HG02973 (cell line): ENCODE data around the gene ARHGAP32.

Source experiments
- ATAC-seq: cut with Tn5 transposase; IDR thresholded peaks from one replicate; pipeline ENCODE4 v1.9.1; 2021; ENCODE audit warnings: moderate library complexity; ENCODE audit not compliant: unreplicated experiment

Gene ARHGAP32

GRCh38 chr11:128963744-128964325, 228.3 kb downstream of the ARHGAP32 start:
- no peak for ATAC-seq

DNA sequence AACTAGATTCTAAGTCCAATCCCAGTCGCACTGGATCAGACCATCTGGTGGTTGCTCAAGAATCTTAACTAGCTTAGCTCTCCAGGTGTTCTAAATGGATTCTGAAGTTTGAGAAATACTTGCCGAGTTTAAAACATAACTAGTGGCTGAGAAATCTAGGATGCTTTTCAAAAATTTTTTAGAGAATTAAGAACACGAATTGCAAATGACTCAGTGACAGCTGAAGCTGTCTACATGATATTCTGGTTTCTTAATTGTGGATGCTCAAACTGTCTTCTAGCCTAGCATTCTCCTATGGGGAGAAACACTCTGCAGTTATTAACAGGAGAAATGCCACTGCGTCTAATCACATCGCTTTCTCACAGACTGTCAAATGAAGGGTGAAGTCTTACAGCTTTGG, 229.2 kb downstream of the ARHGAP32 start:
- no peak for ATAC-seq

- no peak for ATAC-seq
Observed at GRCh38 chr11:128961645-128962044, 230.5 kb downstream of the ARHGAP32 start.

- no peak for ATAC-seq
Observed at GRCh38 chr11:128957202-128957482, 235.0 kb downstream of the ARHGAP32 start.

GRCh38 chr11:128956401-128957201, 235.5 kb downstream of the ARHGAP32 start:
- ATAC-seq = peak; percentile 73

- no peak for ATAC-seq
Observed at GRCh38 chr11:128955636-128956035, 236.5 kb downstream of the ARHGAP32 start.

GRCh38 chr11:128953151-128953550, 239.0 kb downstream of the ARHGAP32 start:
- no peak for ATAC-seq

DNA sequence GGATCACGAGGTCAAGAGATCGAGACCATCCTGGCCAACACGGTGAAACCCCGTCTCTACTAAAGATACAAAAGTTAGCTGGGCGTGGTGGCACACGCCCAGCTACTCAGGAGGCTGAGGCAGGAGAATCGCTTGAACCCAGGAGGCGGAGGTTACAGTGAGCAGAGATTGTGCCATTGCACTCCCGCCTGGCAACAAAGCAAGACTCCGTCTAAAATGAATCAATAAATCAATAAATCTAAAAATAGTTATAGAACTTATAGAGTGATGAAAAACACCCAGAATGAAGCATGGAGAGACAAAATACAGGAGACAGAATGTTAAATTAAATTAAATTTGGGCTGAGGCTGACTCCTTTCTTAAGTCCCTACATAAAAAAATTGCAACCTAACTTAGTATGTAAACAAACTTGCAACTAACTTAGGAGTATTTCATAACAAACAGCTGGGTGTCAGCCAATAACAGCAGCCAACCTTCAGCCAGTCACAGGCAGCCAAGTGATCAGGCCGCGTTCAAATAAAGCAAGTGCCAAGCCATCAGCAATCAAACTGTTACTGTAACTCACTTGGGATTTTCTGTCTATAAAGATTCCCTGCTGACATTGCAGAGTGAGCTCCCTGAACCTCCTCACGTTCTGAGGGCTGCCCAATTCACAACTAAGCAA, 242.2 kb downstream of the ARHGAP32 start:
- no peak for ATAC-seq

DNA sequence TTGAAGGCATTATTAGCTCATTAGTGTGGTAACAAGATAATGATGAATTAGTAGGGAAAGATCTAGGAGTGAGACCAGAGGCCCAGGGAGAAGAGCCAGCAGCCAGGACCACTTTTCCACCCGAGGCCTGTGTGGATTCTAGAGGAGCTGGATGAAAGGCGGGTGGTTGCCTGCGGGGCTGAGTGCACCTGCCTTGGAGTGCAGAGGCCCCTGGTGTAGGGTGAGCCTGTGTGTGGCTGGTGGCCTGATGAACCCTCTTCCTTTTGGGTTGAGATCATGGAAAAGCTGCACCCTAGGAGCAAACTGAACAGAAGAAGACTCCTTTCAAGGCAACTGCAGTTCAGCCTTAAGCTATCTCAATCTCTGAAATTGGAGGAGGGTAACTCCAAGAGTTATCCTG, 243.5 kb downstream of the ARHGAP32 start:
- ATAC-seq = no peak

- no peak for ATAC-seq
Observed at GRCh38 chr11:128947773-128948172, 244.4 kb downstream of the ARHGAP32 start.

- no peak for ATAC-seq
Observed at GRCh38 chr11:128946648-128947047, 245.5 kb downstream of the ARHGAP32 start.

DNA sequence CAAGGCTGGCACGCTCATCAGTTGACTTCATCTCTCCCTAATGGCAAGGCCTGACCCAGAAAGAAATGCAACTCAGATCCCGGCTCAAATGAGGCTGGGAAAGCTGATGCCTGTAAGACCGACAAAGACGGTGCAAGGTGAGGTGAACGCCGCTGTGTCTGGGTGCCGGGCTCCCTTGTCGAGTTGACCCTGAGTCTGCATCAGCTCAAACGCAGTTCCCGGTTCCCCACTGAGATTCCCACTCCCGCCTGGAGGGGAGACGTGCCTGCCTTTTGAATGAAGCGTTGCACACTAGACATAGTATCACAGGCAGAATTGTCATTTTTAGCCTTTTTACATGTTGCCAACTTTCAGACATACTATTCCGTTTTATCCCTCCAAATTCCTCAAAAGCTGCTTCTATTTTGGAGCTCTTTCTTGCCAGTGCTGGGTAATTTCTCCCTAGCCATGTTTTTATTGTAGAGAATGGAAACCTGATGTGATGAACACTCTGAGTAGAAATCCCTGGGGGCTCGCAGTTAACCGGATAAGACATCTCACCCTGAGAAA, 248.6 kb downstream of the ARHGAP32 start:
- no peak for ATAC-seq

DNA sequence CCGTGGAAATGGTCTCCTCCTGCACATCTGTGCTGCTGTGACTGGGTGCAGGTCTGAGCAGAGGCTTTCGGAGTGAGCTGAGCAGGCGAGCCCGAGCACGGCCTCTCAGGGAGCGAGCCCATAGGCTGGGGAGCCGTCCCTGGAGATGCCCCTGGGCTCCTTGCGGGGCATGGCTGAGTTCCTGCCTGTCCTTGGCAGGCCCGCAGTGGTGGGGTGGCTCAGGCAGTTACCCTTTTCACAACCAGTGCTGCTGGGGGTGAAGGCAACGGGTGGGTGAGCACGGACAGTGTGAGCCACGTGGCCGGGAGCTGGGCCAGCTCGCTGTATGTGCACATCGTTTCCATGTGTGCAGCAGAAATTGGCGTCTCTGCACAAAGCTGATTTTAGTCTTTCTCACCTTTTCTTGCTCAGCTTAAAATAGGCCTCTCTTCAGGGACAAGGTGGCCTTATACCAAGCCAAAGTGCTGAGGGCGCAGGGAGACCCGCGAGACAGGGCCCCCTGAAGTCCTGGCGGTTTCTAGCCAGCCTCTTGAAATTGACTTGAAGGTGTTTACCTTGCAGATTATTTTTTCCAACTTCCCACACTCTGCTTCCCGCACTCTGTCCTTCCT, 249.2 kb downstream of the ARHGAP32 start, which contains the start of gene TP53AIP1:
Gene TP53AIP1 (minus strand): TSS at position 55 of the 611 bp plus-strand sequence. CDS start 5,053 bp downstream, outside the sequence.
- no peak for ATAC-seq

DNA sequence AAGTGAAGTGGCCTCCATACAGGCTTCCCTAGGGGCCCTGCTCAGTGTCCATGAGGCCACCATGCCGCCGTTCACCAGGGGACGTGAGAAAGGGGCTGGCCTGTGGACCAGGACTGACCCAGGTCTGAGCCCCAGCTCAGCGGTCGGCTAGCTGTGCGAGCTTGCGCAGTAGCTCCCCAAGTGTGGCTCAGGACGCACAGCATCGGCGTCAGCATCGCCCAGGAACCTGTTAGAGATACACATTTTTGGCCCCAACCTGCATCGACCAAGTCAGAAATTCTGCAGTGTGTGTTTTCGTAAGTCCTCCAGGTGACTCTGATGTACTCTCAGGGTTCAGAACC, 249.9 kb downstream of the ARHGAP32 start:
- ATAC-seq = no peak

GRCh38 chr11:128941573-128942271, 250.4 kb downstream of the ARHGAP32 start:
- ATAC-seq = no peak

- ATAC-seq = no peak
Observed at GRCh38 chr11:128941110-128941509, 251.0 kb downstream of the ARHGAP32 start.

DNA sequence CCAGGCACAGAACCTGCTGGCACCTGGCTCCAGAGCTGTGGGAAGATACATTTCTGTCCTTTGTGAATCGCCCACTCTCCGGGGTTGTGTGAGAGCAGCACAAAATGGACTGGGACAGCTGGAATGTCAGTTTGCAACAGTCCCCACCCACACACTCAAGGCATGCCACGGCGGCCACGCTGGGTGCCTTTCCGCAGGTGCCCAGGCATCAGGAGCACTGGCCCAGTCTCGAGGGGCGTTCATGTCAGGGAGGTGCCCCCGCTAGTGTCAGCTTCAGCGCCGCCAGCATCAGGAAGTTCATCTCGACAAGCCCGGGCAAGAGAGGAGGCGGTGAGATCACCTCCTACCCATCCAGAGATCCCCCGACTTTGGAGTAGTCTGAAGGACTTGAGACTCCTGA, 251.5 kb downstream of the ARHGAP32 start:
- no peak for ATAC-seq

DNA sequence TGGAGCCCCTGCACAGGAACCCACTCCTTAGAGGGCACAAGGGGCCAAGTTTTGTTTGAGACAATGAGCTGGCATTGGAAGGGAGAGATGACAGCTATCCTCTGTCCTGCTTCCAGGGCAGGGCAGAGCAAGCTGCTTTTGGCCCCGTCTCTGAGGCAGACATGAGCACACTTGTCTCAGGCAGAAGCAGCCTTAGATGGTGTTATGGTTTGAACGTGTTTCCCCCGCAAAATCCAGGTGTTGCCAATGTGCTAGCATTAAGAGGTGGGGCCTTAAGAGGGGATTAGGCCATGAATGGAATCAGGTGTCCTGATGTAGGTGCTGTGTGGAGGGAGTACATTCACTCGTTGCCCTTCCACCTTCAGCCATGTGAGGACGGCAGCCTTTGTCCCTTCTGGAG, 252.0 kb downstream of the ARHGAP32 start:
- ATAC-seq = no peak

- ATAC-seq = no peak
Observed at GRCh38 chr11:128939591-128939990, 252.5 kb downstream of the ARHGAP32 start.

- no peak for ATAC-seq
Observed at GRCh38 chr11:128938156-128938885, 253.8 kb downstream of the ARHGAP32 start.
